ENCODE measurements around the gene VTN.

VTN gene

GRCh38 chr17:28388106-28388505 lies 18.0 kb upstream of the VTN start:
- H3K36me3 ChIP-seq (replicated peaks) = no peaks in the 10 kb centered on the region
- no peak for TF ChIP-seq CTCF (IDR thresholded peaks at IDR 0.05; ENCODE audit: low read depth, low read length, missing control alignments)
- no peak overlapping the region for H3K4me3 ChIP-seq (ENCODE audit: low read depth, low read length)
- no peak overlapping the region for H3K27ac ChIP-seq
- no peak for DNase-seq
- no peaks in the 10 kb centered on the region for H3K27me3 ChIP-seq (replicated peaks)
- in situ Hi-C loops (cut with HindIII; ENCODE audit: low pct_ligation_motif_present, low sequenced_read_pairs) = no loop called here

- no peak for DNase-seq
- no peak overlapping the region for H3K27ac ChIP-seq
- TF ChIP-seq CTCF (IDR thresholded peaks at IDR 0.05; ENCODE audit: low read depth, low read length, missing control alignments) = no peak
- in situ Hi-C loops (cut with HindIII; ENCODE audit: low pct_ligation_motif_present, low sequenced_read_pairs) = no loop called here
- peaks cover 3% of the 10 kb centered on the region for H3K27me3 ChIP-seq (replicated peaks)
- no peaks in the 10 kb centered on the region for H3K36me3 ChIP-seq (replicated peaks)
- no peak overlapping the region for H3K4me3 ChIP-seq (ENCODE audit: low read depth, low read length)
Observed at GRCh38 chr17:28386391-28386790, 16.3 kb upstream of the VTN start.

GRCh38 chr17:28385406-28385805 lies 15.3 kb upstream of the VTN start:
- Histone ChIP-seq H3K27me3 (replicated peaks) (peaks cover 6% of the 10 kb centered on the region), H3K27ac (no peak overlapping the region), H3K4me3 (ENCODE audit: low read depth, low read length) (no peak overlapping the region), H3K36me3 (replicated peaks) (no peaks in the 10 kb centered on the region)
- DNase-seq = no peak
- in situ Hi-C loops (cut with HindIII; ENCODE audit: low pct_ligation_motif_present, low sequenced_read_pairs) = no loop called here
- TF ChIP-seq CTCF (IDR thresholded peaks at IDR 0.05; ENCODE audit: low read depth, low read length, missing control alignments) = no peak

- no peak overlapping the region for H3K27ac ChIP-seq
- in situ Hi-C loops (cut with HindIII; ENCODE audit: low pct_ligation_motif_present, low sequenced_read_pairs) = no loop called here
- H3K4me3 ChIP-seq (ENCODE audit: low read depth, low read length) = no peak overlapping the region
- H3K36me3 ChIP-seq (replicated peaks) = no peaks in the 10 kb centered on the region
- no peak for DNase-seq
- H3K27me3 ChIP-seq (replicated peaks) = peaks cover 6% of the 10 kb centered on the region
- no peak for TF ChIP-seq CTCF (IDR thresholded peaks at IDR 0.05; ENCODE audit: low read depth, low read length, missing control alignments)
Observed at GRCh38 chr17:28385037-28385400, 14.9 kb upstream of the VTN start.

- Histone ChIP-seq H3K36me3 (replicated peaks) (no peaks in the 10 kb centered on the region), H3K27me3 (replicated peaks) (peaks cover 6% of the 10 kb centered on the region), H3K4me3 (ENCODE audit: low read depth, low read length) (no peak overlapping the region), H3K27ac (no peak overlapping the region)
- TF ChIP-seq CTCF (IDR thresholded peaks at IDR 0.05; ENCODE audit: low read depth, low read length, missing control alignments) = no peak
- no peak for DNase-seq
- in situ Hi-C loops (cut with HindIII; ENCODE audit: low pct_ligation_motif_present, low sequenced_read_pairs) = no loop called here
Observed at GRCh38 chr17:28384281-28385036, 14.4 kb upstream of the VTN start.

Measured in brain microvascular endothelial cell (primary cell).